HEK293T (cell line): ENCODE data around the gene KCNC3.

ENCODE experiments used
- ARNT ChIP-seq: fragments of 450-650 bp; IDR thresholded peaks from 2 replicates; pipeline ENCODE4 v1.6.1; 2017; ENCODE audit warnings: mild to moderate bottlenecking
- BHLHE40 ChIP-seq: fragments of 450-650 bp; IDR thresholded peaks from 2 replicates; pipeline ENCODE4 v1.6.1; 2016; ENCODE audit warnings: mild to moderate bottlenecking, moderate library complexity, borderline replicate concordance
- CTBP1 ChIP-seq: fragments of 450-650 bp; IDR thresholded peaks from 2 replicates; pipeline ENCODE4 v1.6.1; 2016; ENCODE audit warnings: borderline replicate concordance
- ELF4 ChIP-seq: fragments of 450-650 bp; IDR thresholded peaks from 2 replicates; pipeline ENCODE4 v1.6.1; 2017; ENCODE audit warnings: antibody characterized with exemption
- FOXA1 ChIP-seq: fragments of 450-650 bp; IDR thresholded peaks from 2 replicates; pipeline ENCODE4 v1.6.1; 2016; ENCODE audit warnings: mild to moderate bottlenecking
- FOXK2 ChIP-seq: fragments of 450-650 bp; IDR thresholded peaks from 2 replicates; pipeline ENCODE4 v1.6.1; 2016; ENCODE audit warnings: mild to moderate bottlenecking
- FOXM1 ChIP-seq: fragments of 450-650 bp; IDR thresholded peaks from 2 replicates; pipeline ENCODE4 v1.6.1; 2017; ENCODE audit warnings: mild to moderate bottlenecking, borderline replicate concordance
- HDGF ChIP-seq: fragments of 450-650 bp; IDR thresholded peaks from 2 replicates; pipeline ENCODE4 v1.6.1; 2017; ENCODE audit warnings: antibody characterized with exemption, borderline replicate concordance
- L3MBTL2 ChIP-seq: fragments of 450-650 bp; conservative IDR thresholded peaks from 2 replicates; pipeline ENCODE4 v1.6.1; 2016; ENCODE audit warnings: mild to moderate bottlenecking
- SP1 ChIP-seq: fragments of 450-650 bp; IDR thresholded peaks from 2 replicates; pipeline ENCODE4 v1.6.1; 2017
- SUZ12 ChIP-seq: fragments of 450-650 bp; IDR thresholded peaks from 2 replicates; pipeline ENCODE4 v1.6.1; 2016; ENCODE audit warnings: mild to moderate bottlenecking
- TARDBP ChIP-seq: fragments of 450-650 bp; IDR thresholded peaks from 2 replicates; pipeline ENCODE4 v1.6.1; 2016
- TF ChIP-seq, protein P1 (sequence below): fragments of 450-650 bp; IDR thresholded peaks from 2 replicates; pipeline ENCODE4 v1.6.1; 2016

DNA sequence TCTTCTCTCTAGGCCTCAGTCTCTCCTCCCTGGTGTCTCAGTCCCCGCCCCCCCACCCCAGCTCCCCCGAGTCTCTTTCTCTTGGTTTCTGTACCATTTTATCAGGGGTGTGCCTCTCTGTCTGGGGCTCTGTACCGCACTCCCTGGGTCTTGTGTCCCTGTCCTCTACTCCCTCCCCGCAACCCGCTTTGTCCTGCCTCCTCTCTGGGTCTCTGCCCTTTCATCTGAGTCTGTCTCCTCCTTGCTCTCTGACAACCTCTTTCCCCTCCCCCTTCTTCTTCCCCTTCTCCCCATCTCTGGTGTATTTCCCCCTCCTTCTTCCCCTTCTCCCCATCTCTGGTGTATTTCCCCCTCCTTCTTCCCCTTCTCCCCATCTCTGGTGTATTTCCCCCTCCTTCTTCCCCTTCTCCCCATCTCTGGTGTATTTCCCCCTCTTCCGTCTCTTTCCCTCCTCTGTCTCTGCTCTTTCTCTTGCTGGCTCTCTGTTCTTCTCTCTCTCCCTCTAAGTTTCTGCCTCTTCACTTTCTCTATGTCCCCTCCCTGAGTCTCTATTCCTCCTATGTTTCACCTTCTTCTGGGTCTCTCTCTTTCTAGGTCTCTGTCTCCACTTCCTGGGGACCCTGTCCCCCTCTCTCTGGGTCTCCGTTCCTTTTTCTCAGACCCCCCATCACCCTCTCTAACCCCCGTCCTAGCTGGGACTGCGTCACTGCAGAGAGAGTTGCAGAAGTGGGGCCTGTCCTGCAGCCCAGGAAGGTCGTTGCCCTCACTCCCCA lies 2.2 kb upstream of the KCNC3 start:
- TF ChIP-seq SP1 (no peak), ARNT (no peak), L3MBTL2 (no peak), FOXK2 (no peak), BHLHE40 (no peak), SUZ12 (no peak), CTBP1 (no peak), ELF4 (no peak), FOXM1 (no peak), TARDBP (no peak), HDGF (no peak), FOXA1 (no peak)
- TF ChIP-seq, protein P1, sequence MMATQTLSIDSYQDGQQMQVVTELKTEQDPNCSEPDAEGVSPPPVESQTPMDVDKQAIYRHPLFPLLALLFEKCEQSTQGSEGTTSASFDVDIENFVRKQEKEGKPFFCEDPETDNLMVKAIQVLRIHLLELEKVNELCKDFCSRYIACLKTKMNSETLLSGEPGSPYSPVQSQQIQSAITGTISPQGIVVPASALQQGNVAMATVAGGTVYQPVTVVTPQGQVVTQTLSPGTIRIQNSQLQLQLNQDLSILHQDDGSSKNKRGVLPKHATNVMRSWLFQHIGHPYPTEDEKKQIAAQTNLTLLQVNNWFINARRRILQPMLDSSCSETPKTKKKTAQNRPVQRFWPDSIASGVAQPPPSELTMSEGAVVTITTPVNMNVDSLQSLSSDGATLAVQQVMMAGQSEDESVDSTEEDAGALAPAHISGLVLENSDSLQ, result no peak
